MM.1S (cell line): ENCODE measurements around the gene ULK2.

Source experiments
- EZH2 ChIP-seq: fragments of 300-600 bp; sonication (generic); optimal IDR thresholded peaks from 2 replicates; pipeline ENCODE3; 2017; ENCODE audit warnings: low read depth, mild to moderate bottlenecking, antibody characterized with exemption, low read length, mixed read lengths
- EZH2phosphoT487 ChIP-seq: fragments of 300-600 bp; sonication (generic); IDR thresholded peaks from 2 replicates; pipeline ENCODE4 v1.6.1; 2018; ENCODE audit warnings: antibody characterized with exemption, low read length
- TF ChIP-seq, protein P1 (sequence below): fragments of 300-600 bp; sonication (generic); IDR thresholded peaks from 2 replicates; pipeline ENCODE4 v1.5.1; 2016; ENCODE audit warnings: antibody characterized with exemption, low read length, mixed read lengths

DNA sequence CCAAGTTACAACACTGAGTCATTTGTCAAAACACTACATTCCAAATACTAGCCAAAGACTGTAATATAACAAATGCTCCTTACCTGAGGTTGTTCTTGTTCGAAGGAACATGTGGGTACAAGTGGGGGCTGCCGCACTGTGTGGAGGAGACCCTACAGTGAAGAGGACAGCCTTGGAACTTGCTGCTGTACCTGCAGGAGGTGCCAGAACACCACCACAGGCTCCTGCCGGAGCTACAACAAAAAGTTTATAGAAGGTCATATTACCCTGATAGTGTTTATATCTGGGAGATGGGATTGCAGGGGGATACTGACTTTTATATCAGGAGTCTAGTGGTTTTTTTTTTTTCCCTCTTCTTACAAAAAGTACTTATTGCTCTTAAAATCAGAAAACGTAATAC, 81.9 kb downstream of the ULK2 start:
- TF ChIP-seq, protein P1, sequence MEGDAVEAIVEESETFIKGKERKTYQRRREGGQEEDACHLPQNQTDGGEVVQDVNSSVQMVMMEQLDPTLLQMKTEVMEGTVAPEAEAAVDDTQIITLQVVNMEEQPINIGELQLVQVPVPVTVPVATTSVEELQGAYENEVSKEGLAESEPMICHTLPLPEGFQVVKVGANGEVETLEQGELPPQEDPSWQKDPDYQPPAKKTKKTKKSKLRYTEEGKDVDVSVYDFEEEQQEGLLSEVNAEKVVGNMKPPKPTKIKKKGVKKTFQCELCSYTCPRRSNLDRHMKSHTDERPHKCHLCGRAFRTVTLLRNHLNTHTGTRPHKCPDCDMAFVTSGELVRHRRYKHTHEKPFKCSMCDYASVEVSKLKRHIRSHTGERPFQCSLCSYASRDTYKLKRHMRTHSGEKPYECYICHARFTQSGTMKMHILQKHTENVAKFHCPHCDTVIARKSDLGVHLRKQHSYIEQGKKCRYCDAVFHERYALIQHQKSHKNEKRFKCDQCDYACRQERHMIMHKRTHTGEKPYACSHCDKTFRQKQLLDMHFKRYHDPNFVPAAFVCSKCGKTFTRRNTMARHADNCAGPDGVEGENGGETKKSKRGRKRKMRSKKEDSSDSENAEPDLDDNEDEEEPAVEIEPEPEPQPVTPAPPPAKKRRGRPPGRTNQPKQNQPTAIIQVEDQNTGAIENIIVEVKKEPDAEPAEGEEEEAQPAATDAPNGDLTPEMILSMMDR: no peak
- TF ChIP-seq EZH2: no peak
- TF ChIP-seq EZH2phosphoT487: no peak
